Right lobe of liver (tissue), 4 donors: ENCODE measurements around the gene ZYG11B.

ENCODE experiments used
- POLR2A ChIP-seq: fragments of 450-650 bp; IDR thresholded peaks from one replicate; pipeline ENCODE4 v1.6.1; 2017; ENCODE audit warnings: antibody characterized with exemption, mild to moderate bottlenecking
- TF ChIP-seq, protein P1 (sequence below), 4 donors: fragments of 200-600 bp in 3 of 4; fragments of 450-650 bp in 1 of 4; IDR thresholded peaks; one replicate each; pipeline versions ENCODE4 v1.5.1 to v1.8.0; 2016 to 2022; ENCODE audit warnings: antibody characterized with exemption in 4 of 4, mild to moderate bottlenecking in 2 of 4
- donor health status: DM: no; HTN: no; CAD: no.
- donor health status: DM: no; HTN: no; CAD: no.
- donor health status: DM: no; HTN: yes; CAD: no.

DNA sequence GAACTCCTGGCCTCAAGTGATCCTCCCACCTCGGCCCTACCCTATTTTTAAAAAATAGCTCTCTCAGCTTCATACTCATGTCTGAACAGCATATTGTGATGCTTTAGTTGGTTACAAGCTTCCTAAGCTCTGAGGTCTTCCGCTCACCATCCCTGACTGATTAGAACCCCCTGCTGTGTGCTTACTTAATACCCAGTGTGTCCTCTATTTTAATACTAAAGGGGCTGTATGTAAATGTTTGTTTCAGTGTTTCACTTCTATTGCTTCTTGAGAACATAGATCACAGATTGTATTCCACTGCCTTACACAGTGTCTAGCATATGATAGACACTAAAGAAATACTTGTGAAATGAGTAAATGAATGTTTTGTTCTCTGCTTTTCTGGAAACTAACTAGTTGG, 29.8 kb downstream of the ZYG11B start:
- TF ChIP-seq, protein P1, sequence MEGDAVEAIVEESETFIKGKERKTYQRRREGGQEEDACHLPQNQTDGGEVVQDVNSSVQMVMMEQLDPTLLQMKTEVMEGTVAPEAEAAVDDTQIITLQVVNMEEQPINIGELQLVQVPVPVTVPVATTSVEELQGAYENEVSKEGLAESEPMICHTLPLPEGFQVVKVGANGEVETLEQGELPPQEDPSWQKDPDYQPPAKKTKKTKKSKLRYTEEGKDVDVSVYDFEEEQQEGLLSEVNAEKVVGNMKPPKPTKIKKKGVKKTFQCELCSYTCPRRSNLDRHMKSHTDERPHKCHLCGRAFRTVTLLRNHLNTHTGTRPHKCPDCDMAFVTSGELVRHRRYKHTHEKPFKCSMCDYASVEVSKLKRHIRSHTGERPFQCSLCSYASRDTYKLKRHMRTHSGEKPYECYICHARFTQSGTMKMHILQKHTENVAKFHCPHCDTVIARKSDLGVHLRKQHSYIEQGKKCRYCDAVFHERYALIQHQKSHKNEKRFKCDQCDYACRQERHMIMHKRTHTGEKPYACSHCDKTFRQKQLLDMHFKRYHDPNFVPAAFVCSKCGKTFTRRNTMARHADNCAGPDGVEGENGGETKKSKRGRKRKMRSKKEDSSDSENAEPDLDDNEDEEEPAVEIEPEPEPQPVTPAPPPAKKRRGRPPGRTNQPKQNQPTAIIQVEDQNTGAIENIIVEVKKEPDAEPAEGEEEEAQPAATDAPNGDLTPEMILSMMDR (IDR thresholded peaks at IDR 0.05), result no peak
- no peak for TF ChIP-seq POLR2A
